Measurements from ENCODE around the gene MTX3.

Gene MTX3

GRCh38 chr5:79932510-79933504 lies 58.3 kb downstream of the MTX3 start:
- ATAC-seq, result no peak

GRCh38 chr5:79931866-79932265 lies 59.2 kb downstream of the MTX3 start:
- ATAC-seq, result no peak

GRCh38 chr5:79931409-79931808 lies 59.7 kb downstream of the MTX3 start:
- ATAC-seq, result no peak

GRCh38 chr5:79929095-79929494 lies 62.0 kb downstream of the MTX3 start:
- ATAC-seq, result no peak
